Left renal pelvis (tissue), 4 donors: ENCODE data around the gene TJP2. TPM values are rescaled to one million over a fixed set of nuclear protein-coding genes. Genes with fewer than 3 reads are reported as not detected.

Source experiments
- DNase-seq, 4 donors: peaks; one replicate each; pipeline ENCODE4 v3.0.0-alpha.2; 2013; ENCODE audit warnings: low read depth in 4 of 4, low spot score in 3 of 4
- polyA plus RNA-seq, 4 donors: library from polyadenylated mRNA; unstranded; fragments of 120-200 nt; gene quantifications; one replicate each; pipeline ENCODE4 v1.2.1, GENCODE V29; 2013; ENCODE audit not compliant: insufficient read length in 4 of 4

TJP2 gene
- polyA plus RNA-seq, 4 donors, result 86.8 to 120 (median 103) TPM

DNA sequence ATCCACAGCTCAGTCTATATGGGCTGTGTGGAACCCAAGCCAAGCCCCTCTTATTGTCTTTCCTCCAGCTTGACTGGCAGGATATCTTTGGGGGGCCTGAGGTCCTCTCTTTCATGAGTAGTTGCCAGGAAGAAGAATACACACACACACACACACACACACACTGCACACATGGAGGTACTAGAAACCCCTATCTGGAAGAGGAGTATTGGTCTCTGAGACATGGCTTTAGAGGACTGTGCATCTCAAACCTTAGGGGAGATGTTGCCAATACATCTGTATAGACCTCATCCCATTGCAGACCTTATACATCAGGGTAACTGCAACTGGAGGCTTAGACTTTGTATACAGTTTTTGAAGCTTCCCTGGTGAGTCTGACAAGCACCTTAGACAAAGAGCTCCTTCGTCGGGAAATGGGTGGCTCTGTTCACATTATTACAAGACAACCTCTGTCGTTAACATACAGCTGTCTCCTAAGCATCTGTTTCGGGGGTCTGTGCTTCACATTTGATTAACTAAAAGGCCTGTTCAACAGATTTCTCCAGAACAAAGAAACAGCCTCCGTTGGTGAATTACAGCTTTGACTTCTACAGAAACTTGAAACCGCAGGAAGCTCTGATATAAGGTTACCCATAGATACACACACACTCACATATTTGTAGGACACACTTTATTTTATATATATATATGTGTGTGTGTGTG lies 145.4 kb downstream of the TJP2 start:
- DNase-seq, result peak in 1 of 4 donors; percentile 3

- no peak for DNase-seq
Measured at GRCh38 chr9:69322256-69322655, 148.2 kb downstream of the TJP2 start.

DNA sequence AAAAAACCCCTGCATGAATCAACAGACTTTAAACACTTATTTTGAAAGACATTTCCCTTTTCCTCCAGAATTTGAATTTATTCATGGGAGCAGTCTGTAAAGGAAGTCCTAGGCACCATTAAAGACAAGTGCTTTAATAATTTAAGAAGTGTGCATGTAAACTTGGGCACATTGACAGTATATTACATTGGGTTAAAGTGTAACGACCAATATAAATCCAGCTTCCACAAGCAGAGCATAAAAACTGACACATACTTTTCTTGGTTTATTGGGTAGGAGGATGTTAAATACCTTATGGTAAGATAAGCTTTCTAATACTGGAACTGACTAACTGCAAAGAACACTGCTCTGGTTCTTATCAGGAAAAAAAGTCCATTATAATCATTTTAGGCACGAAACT lies 149.8 kb downstream of the TJP2 start:
- DNase-seq, result peak in 2 of 4 donors; percentile 16 to 24

Other genes with a start within 250 kb of the TJP2 start
- not detected for gene PRKACG, start 160.2 kb upstream of the TJP2 start, polyA plus RNA-seq
- 10 to 100 TPM; 17.7 to 26.0 (median 21.5) TPM for gene FXN, start 138.5 kb upstream of the TJP2 start, polyA plus RNA-seq
- 1 to 10 TPM; 2.9 to 8.9 (median 3.7) TPM for gene ENTREP1, start 150.9 kb downstream of the TJP2 start, polyA plus RNA-seq